ENCODE results near the gene DIP2C.
"Not testable (repeated sequence)": the region's sequence is repeated elsewhere in the genome, so short reads cannot be mapped to it uniquely, and the experiment has no call there.

DIP2C gene

DNA sequence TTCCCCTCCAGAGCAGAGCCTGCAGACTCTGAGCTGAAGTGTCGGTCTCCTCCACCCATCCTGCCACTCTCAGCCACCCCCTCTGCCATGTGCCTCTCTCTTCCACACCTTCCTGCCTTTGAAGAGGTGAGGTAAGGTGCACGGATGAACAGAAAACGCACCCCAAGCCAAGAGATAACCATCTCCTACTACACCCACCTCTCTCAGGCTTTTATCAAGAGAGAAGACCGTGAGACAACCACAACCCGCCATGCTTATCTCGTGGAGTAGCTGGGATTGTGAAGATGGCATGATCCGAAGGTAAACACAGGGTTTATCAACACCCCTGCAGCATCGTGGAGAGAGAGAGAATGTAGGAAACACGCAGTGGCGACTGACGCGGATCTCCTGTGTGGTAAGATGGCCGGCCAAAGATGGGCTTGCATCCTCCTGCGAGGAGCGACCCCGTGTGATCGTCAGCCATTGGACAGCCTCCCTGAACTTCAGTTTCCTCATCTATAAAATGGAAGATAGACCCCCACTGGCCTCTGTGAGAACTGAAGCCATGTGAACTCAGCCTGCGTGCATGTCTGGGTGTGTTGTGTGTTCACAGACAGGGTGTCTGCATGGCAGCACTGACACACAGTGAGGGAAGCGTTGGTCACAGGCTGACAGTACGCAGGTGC, 219.0 kb downstream of the DIP2C start:
- peak in 1 of 2 donors; percentile 17 for DNase-seq

GRCh38 chr10:469947-470338, 219.5 kb downstream of the DIP2C start:
- no peak for DNase-seq

DNA sequence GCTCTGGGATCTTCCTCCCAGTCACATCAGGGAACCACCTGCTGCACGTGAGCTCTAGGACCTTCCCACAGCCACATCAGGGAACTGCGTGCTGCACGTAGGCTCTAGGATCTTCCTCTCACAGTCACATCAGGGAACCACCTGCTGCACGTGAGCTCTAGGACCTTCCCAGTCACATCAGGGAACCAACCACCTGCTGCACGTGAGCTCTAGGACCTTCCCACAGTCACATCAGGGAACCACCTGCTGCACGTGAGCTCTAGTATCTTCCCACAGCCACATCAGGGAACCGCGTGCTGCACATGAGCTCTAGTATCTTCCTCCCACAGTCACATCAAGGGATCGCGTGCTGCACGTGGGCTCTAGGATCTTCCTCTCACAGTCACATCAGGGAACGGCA, 229.7 kb downstream of the DIP2C start:
- no peak for DNase-seq

DNA sequence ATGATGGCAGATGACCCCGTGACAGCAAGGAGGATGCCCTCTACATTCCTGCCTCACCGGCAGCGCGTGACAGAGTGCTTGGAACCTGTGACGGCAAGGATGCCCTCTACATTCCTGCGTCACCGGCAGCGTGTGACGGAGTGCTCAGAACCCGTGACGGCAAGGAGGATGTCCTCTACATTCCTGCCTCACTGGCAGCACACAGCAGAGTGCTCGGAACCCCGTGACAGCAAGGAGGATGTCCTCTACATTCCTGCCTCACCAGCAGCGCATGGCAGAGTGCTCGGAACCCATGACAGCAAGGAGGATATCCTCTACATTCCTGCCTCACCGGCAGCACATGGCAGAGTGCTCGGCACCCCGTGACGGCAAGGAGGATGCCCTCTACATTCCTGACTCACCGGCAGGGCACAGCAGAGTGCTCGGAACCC, 231.0 kb downstream of the DIP2C start:
- DNase-seq, result no peak

DNA sequence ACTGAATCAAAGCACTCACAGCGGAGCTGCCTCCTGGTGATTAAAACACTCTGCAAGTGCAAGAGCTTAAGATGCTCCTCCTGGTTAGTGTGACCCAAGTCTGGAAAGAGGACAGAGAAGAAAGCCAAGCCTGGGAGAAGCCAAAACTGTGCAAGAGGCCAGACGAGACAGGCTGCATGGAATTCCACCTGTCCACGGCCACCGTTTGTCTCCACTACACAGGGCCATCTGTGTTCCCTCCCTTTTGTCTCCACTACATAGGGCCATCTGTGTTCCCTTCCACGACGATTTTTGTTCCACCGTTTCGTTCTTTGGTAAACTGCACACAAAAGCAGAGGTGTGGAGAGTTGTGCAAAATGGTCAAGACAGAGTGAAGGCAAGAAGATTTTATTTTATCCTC, 233.0 kb downstream of the DIP2C start:
- DNase-seq, result no peak

- peak in 1 of 2 donors; percentile 14 for DNase-seq
Observed at GRCh38 chr10:454860-455259, 234.6 kb downstream of the DIP2C start.

DNA sequence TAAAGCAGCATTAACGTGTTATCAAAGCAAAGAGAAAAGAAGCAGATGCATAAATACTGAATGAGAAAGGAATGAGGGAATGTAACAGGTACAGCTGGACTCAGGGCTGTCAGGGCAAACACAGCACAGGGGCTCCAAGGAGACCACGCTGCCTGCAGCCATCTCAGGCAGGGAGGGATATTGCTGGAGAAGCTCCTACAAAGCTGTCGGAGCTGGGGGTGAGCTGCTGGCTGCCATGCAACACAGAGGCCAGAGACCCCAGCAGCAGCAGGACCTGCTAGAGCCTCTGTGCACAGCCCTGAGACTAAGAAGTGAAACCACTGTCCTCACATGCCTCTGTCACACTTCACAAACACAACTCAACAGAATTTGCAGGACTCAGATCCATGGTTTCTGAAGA, 235.8 kb downstream of the DIP2C start:
- no peak for DNase-seq

DNA sequence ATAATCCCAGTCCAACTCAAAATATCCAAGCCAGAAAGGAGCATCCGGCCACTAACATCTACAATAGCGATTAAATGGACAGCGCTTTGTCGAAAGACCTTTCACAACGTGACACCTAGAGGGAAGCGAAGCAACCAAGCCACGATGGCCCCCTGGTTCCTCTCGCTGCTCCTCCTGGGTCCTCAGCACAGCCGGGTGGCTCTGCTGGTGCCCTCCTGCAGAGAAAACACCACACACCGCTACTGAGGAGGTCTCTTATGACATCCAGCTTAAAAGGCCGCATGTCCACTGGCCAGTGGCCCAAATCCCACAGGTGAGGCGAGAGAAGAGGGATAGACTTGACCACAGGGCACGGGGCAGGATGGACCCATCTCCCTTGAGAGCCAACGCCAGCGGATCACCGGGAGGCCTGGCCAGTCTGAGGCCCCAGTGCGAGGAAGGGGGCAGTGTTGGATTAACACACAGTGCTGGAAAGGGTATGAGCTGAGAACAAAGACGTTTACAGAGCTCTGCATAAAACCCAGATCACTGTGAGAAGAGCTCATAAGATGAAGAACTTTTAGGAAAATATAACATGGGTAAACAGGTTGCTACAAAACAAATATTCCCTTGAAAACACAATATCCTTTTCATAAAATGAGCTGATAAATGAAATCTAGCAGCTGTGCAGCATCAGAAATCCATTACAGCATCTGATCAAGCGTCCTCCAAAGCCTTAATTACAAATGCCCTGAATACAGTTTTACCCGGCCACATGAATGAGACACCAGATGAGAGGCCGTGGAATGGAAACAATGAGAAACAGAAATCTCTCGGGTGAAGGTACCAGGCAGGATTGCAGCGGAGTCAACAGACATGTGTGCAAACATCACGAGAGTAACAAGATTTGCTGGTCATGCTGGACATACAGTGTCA, 236.7 kb downstream of the DIP2C start:
- DNase-seq, result no peak

GRCh38 chr10:451856-452255, 237.6 kb downstream of the DIP2C start:
- DNase-seq, result no peak

DNA sequence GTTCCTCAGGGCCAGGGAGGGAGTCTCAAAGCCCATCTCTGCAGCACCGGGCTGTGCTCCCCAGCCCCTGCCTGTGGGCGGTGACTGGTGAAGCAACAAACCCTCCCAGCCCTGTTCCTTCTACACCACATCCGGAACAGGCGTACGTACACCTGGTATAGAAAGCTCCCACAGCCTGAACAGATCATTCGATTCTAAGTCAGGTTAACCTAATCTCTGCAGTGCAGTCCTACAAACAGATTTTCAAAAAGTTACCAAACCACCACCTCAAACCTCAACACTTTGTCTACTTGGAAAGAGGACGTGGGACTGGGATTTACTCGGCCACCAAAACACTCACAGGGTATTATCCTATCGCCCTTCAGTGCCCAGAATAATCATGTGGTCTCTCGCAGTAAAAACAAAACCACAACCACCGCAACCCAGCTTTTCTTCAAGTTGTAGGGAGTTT, 238.4 kb downstream of the DIP2C start:
- peak; percentile 51 to 55 for DNase-seq

DNA sequence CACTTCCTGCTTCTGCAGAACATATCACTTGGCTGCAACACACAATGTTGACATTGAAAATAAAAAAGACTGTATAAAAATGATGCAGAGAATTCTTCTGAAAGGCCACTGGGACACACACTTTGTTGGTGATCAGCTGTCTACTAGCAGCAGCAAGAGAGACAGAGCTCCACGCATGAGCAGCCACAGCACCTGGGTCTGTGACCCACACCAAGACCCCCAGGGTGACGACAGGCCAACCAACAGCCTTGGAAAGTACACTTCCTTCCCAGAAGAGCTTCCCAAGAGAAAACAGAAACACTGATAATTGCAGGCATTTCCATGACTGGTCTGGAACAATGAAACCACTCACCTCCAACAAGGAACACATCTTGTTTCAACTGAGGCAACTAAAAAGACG, 239.0 kb downstream of the DIP2C start:
- DNase-seq, result no peak

DNA sequence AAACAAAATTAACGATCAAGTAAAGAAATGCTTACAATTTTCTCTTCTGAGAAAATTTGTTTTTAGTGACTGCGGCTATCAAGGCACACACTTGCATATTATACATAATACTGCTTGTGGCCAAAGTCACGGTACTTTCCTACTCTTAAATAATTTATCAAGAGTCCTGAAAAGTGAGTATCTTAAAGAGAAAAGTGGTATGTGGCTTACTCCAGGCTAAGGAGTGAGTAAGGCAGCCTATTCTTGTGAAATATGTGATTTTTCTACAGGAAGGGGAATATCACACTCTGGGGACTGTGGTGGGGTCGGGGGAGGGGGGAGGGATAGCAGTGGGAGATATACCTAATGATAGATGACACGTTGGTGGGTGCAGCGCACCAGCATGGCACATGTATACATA, 240.1 kb downstream of the DIP2C start:
- not testable (repeated sequence) for DNase-seq

- no peak for DNase-seq
Observed at GRCh38 chr10:443459-443858, 246.0 kb downstream of the DIP2C start.

GRCh38 chr10:442209-442608, 247.3 kb downstream of the DIP2C start:
- DNase-seq, result no peak

- DNase-seq, result no peak
Observed at GRCh38 chr10:441659-442058, 247.8 kb downstream of the DIP2C start.

DNA sequence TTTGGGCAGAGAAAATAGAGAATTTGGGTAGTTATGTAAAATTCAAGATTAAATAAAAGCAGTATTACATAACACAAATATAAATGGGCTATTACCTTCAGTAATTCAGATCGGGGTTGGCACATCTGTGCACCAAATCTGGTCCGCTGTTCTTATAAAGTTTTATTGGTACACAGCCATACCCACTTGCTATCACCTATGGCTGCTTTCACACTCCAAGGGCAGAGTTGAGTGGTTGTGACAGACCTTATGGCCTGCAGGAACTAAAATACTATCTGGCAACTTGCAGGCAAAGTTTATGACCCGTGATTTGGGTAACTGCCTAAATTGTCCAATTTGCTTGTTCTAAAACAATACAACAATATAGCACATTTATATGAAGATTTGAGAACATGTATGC, 249.3 kb downstream of the DIP2C start:
- no peak for DNase-seq

GRCh38 chr10:437698-438490, 251.6 kb downstream of the DIP2C start:
- DNase-seq, result no peak

- no peak for DNase-seq
Observed at GRCh38 chr10:436911-437665, 252.4 kb downstream of the DIP2C start.

DNA sequence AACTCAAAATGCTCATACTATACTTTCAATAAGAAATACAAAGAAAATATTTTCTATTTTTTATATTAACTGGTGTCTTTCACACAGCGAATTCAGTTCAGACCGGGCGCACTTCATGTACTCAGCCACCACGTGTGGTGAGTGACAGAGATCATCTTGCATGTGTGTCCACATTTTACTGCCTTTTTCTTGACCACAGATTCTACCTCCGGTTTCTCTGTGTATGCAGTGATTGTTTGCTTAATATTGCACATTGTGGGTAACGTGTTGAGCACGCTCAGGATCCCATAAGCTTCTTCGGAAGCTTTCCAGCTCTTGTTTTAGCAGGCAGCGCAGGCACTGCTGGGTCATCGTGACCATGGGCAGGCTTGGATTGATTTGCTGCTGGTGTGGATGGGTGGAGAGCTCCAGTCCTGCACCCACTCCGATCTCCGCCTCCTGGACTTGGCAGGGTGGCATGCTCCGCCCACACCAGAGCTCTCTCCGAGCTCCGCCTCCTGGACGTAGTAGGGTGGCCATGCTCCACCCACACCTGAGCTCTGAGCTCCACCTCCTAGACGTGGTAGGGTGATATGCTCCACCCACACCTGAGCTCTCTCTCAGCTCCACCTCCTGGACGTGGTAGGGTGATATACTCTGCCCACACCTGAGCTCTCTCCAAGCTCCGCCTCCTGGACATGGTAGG, 253.3 kb downstream of the DIP2C start:
- DNase-seq, result no peak

- DNase-seq, result no peak
Observed at GRCh38 chr10:435397-435796, 254.1 kb downstream of the DIP2C start.

DNA sequence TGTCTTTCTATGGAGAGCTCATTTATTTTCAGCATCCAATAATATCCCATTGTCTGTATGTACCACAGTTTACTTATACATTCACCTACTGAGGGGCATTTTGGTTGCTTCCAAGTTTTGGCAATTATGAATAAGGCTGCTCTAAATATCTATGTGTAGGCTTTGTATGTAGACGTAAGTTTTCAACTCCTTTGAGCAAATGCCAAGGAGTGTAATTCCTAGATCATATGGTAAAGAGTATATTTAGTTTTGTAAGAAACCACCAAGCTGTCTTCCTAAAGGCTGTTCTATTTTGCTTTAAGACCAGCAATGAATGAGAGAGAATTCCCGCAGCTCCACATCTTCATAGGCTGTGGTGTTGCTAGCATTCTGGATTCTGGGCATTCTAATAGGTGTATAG, 259.8 kb downstream of the DIP2C start:
- DNase-seq, result no peak

Data from stimulated activated CD4-positive, alpha-beta T cell treated with anti-CD3 and anti-CD28 coated beads, Interleukin-2, amount 100 ng/mL, for 24 hours (primary cell).